HG02981 (cell line): Measurements from ENCODE around the gene CDK6.
A peak's percentile ranks its signal among the peaks of the same experiment; 100 is the strongest.

Experiments
- ATAC-seq: cut with Tn5 transposase; IDR thresholded peaks from one replicate; pipeline ENCODE4 v1.9.1; 2021; ENCODE audit warnings: mild to moderate bottlenecking, moderate library complexity; ENCODE audit not compliant: unreplicated experiment

CDK6 gene

DNA sequence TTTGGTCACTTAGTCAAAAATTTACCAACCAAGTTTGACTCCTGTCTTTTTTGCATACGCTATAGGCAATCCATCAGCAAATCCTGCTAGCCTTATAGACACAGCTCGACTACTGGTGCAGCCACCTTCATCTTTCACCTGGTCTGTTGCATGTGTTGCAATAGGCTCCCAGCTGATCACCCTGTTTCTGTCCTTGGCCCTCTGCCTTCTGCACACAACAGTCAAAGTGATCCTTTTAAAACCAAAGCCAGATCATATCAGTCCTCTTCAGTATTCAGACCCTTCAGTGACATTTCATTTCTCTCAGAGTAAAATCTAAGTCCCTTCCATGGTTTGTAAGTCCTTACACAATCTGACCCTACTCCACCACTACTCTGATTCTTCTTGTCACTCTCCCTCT, 10.9 kb upstream of the CDK6 start:
- no peak for ATAC-seq

DNA sequence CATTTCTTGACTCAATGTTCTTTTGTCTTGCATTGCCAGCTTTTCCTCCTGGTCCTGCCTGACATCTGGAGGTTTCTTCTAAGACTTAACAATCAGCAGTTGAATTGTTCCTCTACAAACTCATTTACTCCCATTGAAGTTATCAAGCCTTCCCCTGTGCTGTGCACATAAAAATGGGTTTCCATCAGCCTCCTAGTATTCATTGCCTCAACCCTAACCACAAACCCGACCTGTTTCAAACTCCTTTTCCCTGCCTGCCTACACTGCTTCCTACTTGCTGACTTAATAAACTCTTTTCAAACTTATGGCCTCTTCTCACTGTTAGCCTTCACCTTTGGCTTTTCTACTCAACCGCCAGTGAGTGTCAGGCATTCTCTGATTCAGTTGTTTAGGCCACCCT, 9.4 kb upstream of the CDK6 start:
- ATAC-seq: no peak

- no peak for ATAC-seq
Observed at GRCh38 chr7:92843781-92844180, 7.4 kb upstream of the CDK6 start.

GRCh38 chr7:92843034-92843760, 6.8 kb upstream of the CDK6 start:
- no peak for ATAC-seq

GRCh38 chr7:92841192-92841591, 4.8 kb upstream of the CDK6 start:
- no peak for ATAC-seq

- no peak for ATAC-seq
Observed at GRCh38 chr7:92840316-92840715, 3.9 kb upstream of the CDK6 start.

DNA sequence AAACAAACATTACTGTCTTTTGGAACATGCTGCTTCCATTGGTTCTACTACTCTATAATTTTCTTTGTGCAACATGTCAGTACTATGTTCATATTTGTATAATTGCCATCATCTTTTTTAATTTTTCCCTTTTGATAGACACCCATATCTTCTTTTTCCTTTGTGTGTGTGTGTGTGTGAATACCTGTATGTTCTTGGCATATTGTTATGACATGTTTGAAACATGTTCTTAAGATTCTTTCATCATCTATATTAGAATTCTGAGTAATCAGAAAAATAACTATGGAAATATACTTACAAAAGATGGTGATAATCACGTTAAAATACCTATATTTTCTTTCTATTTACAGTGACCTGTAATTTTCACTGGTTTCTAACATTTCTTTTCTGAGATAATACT, 3.5 kb upstream of the CDK6 start:
- no peak for ATAC-seq

GRCh38 chr7:92838934-92839333, 2.6 kb upstream of the CDK6 start:
- ATAC-seq: no peak

DNA sequence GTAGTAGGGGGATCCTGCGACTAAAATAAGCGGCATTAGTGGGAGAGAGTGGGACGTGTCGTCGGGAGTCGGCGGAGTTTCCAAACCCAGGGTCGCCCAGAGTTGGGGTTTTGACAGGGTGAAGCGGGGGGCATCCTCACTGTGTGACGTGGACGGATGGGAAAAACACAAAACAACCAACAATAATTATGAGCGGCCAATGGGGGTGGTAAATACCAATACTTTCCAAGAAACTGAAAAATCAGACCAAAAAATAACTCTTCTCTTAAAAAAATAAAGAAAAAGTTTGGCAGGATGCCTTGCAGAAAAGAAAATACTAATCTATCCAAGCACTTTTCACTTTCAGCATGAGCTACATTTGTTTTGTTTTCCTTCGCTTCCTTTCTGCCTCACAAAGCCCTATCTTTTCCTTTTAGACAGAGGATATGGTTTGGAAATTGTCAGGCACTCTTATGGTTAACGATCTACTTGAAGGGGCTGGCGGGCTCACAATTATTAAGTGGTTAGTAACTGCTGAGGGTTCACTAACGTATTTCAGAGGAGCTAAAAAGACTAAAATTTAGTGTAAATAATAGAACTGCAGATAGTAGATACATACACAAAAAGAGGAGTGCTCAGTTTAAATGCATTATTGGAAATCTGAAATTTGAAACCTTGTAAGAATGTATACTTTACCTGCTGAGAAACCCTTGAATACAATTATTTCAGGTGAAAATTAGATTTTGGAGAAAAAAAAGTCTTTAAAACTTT, 802 bp upstream of the CDK6 start:
- ATAC-seq: no peak

DNA sequence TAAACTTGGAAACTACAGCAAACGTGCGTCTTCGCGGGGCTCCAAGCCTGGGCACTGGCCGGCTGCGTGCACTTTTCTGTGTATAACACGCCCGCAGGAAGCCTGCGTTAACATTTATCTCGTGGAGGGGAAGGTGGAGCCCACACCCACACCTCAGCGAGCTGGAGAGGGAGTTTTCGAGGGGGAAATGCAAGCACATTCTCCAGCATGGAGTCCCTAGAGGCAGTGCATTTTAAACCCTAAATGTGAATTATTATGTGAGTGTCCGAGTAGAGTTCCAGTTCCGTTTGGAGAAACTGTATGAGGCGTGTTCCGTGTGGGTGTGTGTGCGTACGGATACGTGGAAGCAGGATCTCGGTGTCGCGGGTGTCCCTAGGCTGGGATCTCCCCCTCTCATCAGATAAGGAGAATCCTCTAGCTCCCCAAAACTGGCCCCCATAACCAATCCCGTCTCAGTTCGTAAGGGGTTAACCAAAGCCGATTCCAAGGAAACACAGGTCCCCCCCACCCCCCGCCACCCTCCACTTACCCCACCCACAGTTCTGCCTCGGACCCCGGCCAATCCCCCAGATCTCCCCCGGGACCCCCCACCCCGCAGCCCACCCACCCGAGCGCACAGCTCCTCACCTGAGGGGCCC, 403 bp downstream of the CDK6 start:
- ATAC-seq: no peak

GRCh38 chr7:92835261-92835850, 1.0 kb downstream of the CDK6 start:
- ATAC-seq: no peak

GRCh38 chr7:92834507-92835260, 1.7 kb downstream of the CDK6 start:
- no peak for ATAC-seq

DNA sequence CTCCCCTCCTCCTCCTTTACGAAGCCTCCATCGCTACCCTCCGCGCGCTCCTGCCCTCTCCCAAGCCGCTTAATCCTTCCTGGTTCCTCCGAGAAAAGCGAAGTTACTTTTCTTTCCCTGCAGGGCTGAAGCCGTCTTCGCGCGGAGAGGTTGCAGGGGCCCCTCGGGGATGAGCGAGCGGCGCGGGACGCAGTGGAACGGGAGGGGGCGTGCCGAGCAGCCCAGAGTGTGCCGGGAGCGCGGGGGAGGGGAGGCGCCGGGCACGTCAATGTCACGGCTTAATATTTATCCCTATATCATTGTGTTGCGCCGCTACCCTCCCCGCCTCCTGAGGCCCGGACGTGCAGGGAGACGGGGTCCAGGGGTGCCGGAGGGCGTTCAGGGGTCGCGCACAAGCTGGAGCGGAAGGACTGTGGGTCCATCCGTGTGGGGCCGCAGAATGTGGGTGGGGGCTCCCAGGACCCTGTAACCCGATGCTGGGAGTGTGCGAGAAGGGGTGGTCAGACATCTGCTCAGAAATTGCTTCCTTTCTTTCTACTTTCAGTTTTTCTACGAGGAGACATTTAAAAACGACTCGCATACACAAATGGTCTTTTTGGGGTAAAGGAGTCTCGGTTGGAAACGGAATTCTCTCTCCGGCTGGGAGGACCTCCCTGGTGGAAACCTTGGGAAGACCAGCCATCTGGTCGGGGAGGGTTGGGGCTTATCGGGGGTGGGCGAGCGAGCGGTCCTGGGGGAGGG, 2.4 kb downstream of the CDK6 start:
- ATAC-seq: peak; percentile 39

DNA sequence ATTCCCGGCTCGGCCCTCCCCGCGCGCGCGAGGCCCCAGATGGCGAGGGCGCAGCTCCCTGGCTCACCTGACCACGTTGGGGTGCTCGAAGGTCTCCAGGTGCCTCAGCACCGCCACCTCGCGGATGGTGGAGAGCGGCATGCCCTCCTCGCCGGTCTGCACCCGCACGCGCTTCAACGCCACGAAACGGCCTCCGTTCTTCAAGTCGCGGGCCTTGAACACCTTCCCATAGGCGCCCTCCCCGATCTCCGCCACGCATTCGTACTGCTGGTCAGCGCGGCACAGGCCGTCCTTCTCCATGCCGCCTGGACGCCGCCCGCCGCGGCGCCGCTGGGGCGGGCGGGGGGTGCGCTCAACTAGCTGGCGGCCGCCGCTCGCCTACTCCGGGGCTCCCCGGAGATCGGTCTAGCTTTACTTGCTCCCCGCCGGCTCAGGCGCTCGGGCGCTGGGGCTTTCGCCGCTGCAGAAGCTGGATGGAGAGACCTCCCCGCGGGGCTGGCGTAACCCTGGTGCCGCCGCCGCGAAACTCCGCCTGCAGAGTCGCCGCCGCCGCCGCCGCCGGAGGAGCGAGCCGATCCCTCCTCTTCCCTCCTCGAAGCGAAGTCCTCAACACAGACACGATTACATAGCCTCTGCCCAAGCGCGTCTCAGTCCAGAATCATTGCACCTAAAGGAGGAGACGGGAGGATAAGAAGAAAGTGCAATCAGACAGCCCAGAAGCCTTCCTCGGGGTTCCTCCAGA, 3.2 kb downstream of the CDK6 start:
- ATAC-seq: peak; percentile 54

DNA sequence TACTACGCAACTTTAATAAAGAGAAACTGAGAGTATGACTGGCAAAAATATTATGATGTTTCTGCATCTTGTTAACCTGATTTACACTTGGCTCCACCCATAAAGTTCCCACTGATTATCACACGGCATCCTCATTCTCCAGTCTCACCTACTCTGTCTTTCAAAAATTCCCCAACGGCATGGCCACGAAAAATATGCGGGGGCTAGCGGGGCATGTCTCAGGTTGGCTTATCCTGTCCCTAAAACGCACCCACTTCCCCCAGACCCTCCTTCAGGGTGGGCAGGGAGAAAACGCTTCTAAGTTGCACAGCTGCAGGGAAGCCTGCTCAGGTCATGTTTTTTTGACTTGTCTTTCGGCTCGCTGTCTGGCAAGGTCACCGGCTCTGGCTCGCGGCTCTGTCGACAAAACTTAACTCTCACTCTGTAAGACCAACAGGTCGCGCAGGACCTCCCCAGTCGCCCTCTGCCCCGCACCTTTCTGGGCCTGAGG, 3.8 kb downstream of the CDK6 start:
- peak; percentile 0 for ATAC-seq

GRCh38 chr7:92831716-92832533, 4.4 kb downstream of the CDK6 start:
- ATAC-seq: no peak

- no peak for ATAC-seq
Observed at GRCh38 chr7:92830532-92831110, 5.8 kb downstream of the CDK6 start.

DNA sequence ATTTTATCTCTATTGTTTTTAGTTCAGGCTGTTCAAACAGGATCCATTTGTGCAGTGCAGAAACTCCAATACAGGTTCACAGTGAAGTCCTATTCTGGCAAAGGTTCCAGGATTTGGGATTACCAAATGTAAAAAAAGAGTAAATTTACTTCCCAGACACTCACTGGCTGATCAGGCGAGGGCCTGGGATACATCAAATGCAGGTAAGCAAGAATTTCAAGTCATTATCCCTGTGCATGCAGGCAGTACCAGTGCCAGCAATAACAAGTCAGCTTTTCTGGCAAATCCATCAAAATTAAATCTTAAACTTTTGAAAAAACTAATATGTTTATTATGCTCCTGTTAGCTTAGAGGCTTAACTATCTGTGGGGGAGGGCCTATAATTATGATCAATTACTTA, 6.3 kb downstream of the CDK6 start:
- ATAC-seq: no peak
